Measurements from ENCODE around the gene DIDO1. TPM values are rescaled to one million over a fixed set of nuclear protein-coding genes. Genes with fewer than 3 reads are reported as not detected.

The DIDO1 gene
- total and polyA plus RNA-seq, 2 of the 13 experiments (the other 11 are each of a cell fraction or from before 2014, with no cell fraction given): 75.0 to 75.1 TPM

GRCh38 chr20:62938105-62938888, 12.0 kb upstream of the DIDO1 start, which contains the start of gene GID8 (continued):
- TF ChIP-seq, protein P1, sequence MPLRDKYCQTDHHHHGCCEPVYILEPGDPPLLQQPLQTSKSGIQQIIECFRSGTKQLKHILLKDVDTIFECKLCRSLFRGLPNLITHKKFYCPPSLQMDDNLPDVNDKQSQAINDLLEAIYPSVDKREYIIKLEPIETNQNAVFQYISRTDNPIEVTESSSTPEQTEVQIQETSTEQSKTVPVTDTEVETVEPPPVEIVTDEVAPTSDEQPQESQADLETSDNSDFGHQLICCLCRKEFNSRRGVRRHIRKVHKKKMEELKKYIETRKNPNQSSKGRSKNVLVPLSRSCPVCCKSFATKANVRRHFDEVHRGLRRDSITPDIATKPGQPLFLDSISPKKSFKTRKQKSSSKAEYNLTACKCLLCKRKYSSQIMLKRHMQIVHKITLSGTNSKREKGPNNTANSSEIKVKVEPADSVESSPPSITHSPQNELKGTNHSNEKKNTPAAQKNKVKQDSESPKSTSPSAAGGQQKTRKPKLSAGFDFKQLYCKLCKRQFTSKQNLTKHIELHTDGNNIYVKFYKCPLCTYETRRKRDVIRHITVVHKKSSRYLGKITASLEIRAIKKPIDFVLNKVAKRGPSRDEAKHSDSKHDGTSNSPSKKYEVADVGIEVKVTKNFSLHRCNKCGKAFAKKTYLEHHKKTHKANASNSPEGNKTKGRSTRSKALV (CRISPR knock-in tag; IDR thresholded peaks at IDR 0.05): no peak
- TF ChIP-seq, protein P2, sequence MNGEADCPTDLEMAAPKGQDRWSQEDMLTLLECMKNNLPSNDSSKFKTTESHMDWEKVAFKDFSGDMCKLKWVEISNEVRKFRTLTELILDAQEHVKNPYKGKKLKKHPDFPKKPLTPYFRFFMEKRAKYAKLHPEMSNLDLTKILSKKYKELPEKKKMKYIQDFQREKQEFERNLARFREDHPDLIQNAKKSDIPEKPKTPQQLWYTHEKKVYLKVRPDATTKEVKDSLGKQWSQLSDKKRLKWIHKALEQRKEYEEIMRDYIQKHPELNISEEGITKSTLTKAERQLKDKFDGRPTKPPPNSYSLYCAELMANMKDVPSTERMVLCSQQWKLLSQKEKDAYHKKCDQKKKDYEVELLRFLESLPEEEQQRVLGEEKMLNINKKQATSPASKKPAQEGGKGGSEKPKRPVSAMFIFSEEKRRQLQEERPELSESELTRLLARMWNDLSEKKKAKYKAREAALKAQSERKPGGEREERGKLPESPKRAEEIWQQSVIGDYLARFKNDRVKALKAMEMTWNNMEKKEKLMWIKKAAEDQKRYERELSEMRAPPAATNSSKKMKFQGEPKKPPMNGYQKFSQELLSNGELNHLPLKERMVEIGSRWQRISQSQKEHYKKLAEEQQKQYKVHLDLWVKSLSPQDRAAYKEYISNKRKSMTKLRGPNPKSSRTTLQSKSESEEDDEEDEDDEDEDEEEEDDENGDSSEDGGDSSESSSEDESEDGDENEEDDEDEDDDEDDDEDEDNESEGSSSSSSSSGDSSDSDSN (CRISPR knock-in tag; IDR thresholded peaks at IDR 0.05): 0 out of 2 replicates have a peak, but pooled peaks have one; percentile 45
- TF ChIP-seq ZBTB26 (CRISPR knock-in tag; IDR thresholded peaks at IDR 0.05; ENCODE audit: borderline replicate concordance) (0 out of 2 replicates have a peak, but pooled peaks have one; percentile 14), NRL (CRISPR knock-in tag; IDR thresholded peaks at IDR 0.05; ENCODE audit: borderline replicate concordance) (peak; percentile 90; the same call in 1 of the 2 replicates), ZFX (CRISPR knock-in tag; IDR thresholded peaks at IDR 0.05; ENCODE audit: low read depth) (no peak; the same call in 1 of the 2 replicates), ZNF619 (CRISPR knock-in tag; IDR thresholded peaks at IDR 0.05) (peak; percentile 90; the same call in 1 of the 2 replicates), ZNF567 (CRISPR knock-in tag; IDR thresholded peaks at IDR 0.05; ENCODE audit: borderline replicate concordance) (no peak), ZNF3 (CRISPR knock-in tag; IDR thresholded peaks at IDR 0.05) (peak; percentile 14; the same call in 1 of the 2 replicates), AHR (CRISPR knock-in tag; IDR thresholded peaks at IDR 0.05) (0 out of 2 replicates have a peak, but pooled peaks have one; percentile 32), ZNF879 (CRISPR knock-in tag; IDR thresholded peaks at IDR 0.05) (no peak), ZNF773 (CRISPR knock-in tag; IDR thresholded peaks at IDR 0.05; ENCODE audit: borderline replicate concordance) (no peak), HOMEZ (CRISPR knock-in tag; IDR thresholded peaks at IDR 0.05; ENCODE audit: low read depth) (no peak), PHB2 (IDR thresholded peaks at IDR 0.05; ENCODE audit: partially characterized antibody) (no peak), MEF2D (CRISPR knock-in tag; IDR thresholded peaks at IDR 0.05) (no peak)
- TF ChIP-seq, protein P3, sequence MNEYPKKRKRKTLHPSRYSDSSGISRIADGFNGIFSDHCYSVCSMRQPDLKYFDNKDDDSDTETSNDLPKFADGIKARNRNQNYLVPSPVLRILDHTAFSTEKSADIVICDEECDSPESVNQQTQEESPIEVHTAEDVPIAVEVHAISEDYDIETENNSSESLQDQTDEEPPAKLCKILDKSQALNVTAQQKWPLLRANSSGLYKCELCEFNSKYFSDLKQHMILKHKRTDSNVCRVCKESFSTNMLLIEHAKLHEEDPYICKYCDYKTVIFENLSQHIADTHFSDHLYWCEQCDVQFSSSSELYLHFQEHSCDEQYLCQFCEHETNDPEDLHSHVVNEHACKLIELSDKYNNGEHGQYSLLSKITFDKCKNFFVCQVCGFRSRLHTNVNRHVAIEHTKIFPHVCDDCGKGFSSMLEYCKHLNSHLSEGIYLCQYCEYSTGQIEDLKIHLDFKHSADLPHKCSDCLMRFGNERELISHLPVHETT (CRISPR knock-in tag; conservative IDR thresholded peaks at IDR 0.05): 0 out of 2 replicates have a peak, but pooled peaks have one; percentile 48

Data from HepG2 (cell line).